ENCODE results near the gene MPRIP. TPM values are rescaled to one million over a fixed set of nuclear protein-coding genes. Genes with fewer than 3 reads are reported as not detected.

The MPRIP gene
- total RNA-seq, 1 donor, result 62.9 TPM

- Histone ChIP-seq H3K4me3 (ENCODE audit: low read length) (no peak overlapping the region), H3K4me1 (ENCODE audit: insufficient read depth, low read length) (peaks cover 7% of the 10 kb centered on the region), H3K27me3 (ENCODE audit: insufficient read depth, low read length) (no peaks in the 10 kb centered on the region), H3K9me3 (ENCODE audit: low read depth, low read length) (no peaks in the 10 kb centered on the region)
Observed at GRCh38 chr17:17076066-17076465, 33.8 kb downstream of the MPRIP start.

GRCh38 chr17:17077101-17077500 lies 34.8 kb downstream of the MPRIP start:
- Histone ChIP-seq H3K9me3 (ENCODE audit: low read depth, low read length) (no peaks in the 10 kb centered on the region), H3K27me3 (ENCODE audit: insufficient read depth, low read length) (no peaks in the 10 kb centered on the region), H3K4me1 (ENCODE audit: insufficient read depth, low read length) (no peaks in the 10 kb centered on the region), H3K4me3 (ENCODE audit: low read length) (no peak overlapping the region)

- Histone ChIP-seq H3K4me1 (ENCODE audit: insufficient read depth, low read length) (no peaks in the 10 kb centered on the region), H3K27me3 (ENCODE audit: insufficient read depth, low read length) (no peaks in the 10 kb centered on the region)
Observed at GRCh38 chr17:17077861-17078732, 35.8 kb downstream of the MPRIP start.

GRCh38 chr17:17078832-17079231 lies 36.6 kb downstream of the MPRIP start:
- H3K4me3 ChIP-seq (ENCODE audit: low read length), result no peak overlapping the region
- no peaks in the 10 kb centered on the region for H3K4me1 ChIP-seq (ENCODE audit: insufficient read depth, low read length)
- H3K9me3 ChIP-seq (ENCODE audit: low read depth, low read length), result no peaks in the 10 kb centered on the region
- no peaks in the 10 kb centered on the region for H3K27me3 ChIP-seq (ENCODE audit: insufficient read depth, low read length)

More at GRCh38 chr17:17077861-17078732, 35.8 kb downstream of the MPRIP start:
- Histone ChIP-seq H3K9me3 (ENCODE audit: low read depth, low read length) (no peaks in the 10 kb centered on the region), H3K4me3 (ENCODE audit: low read length) (no peak overlapping the region)

GRCh38 chr17:17079336-17079735 lies 37.1 kb downstream of the MPRIP start:
- no peak overlapping the region for H3K4me3 ChIP-seq (ENCODE audit: low read length)
- H3K9me3 ChIP-seq (ENCODE audit: low read depth, low read length), result no peaks in the 10 kb centered on the region
- H3K4me1 ChIP-seq (ENCODE audit: insufficient read depth, low read length), result no peaks in the 10 kb centered on the region
- no peaks in the 10 kb centered on the region for H3K27me3 ChIP-seq (ENCODE audit: insufficient read depth, low read length)

GRCh38 chr17:17079761-17080160 lies 37.5 kb downstream of the MPRIP start:
- Histone ChIP-seq H3K27me3 (ENCODE audit: insufficient read depth, low read length) (no peaks in the 10 kb centered on the region), H3K4me1 (ENCODE audit: insufficient read depth, low read length) (no peaks in the 10 kb centered on the region), H3K9me3 (ENCODE audit: low read depth, low read length) (no peaks in the 10 kb centered on the region), H3K4me3 (ENCODE audit: low read length) (no peak overlapping the region)

DNA sequence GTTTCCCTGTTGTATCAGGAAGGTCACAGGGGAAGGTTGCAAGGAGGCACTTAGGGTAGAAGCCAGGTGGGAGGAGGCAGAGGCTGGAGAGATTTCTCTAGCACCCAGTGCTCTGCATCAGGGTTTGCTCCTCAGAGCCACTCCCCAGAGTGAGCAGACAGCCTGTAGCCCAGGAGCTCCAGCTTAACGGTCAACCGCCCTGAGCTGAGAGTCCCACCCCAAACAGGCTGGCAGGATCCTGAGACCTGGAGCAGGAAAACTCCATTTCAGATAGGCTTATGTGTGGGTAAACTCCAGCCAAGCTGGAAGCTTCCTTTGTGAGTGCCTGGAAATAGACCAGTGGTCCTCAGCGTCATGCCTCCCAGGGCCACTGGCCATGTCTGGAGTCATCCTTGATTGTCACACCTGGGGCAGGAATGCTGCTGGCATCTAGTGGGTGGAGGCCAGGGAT lies 37.9 kb downstream of the MPRIP start:
- H3K4me1 ChIP-seq (ENCODE audit: insufficient read depth, low read length), result no peaks in the 10 kb centered on the region
- no peaks in the 10 kb centered on the region for H3K27me3 ChIP-seq (ENCODE audit: insufficient read depth, low read length)
- no peak overlapping the region for H3K4me3 ChIP-seq (ENCODE audit: low read length)
- no peaks in the 10 kb centered on the region for H3K9me3 ChIP-seq (ENCODE audit: low read depth, low read length)

- Histone ChIP-seq H3K27me3 (ENCODE audit: insufficient read depth, low read length) (no peaks in the 10 kb centered on the region), H3K4me3 (ENCODE audit: low read length) (no peak overlapping the region), H3K4me1 (ENCODE audit: insufficient read depth, low read length) (no peaks in the 10 kb centered on the region), H3K9me3 (ENCODE audit: low read depth, low read length) (no peaks in the 10 kb centered on the region)
Observed at GRCh38 chr17:17080781-17081180, 38.5 kb downstream of the MPRIP start.

DNA sequence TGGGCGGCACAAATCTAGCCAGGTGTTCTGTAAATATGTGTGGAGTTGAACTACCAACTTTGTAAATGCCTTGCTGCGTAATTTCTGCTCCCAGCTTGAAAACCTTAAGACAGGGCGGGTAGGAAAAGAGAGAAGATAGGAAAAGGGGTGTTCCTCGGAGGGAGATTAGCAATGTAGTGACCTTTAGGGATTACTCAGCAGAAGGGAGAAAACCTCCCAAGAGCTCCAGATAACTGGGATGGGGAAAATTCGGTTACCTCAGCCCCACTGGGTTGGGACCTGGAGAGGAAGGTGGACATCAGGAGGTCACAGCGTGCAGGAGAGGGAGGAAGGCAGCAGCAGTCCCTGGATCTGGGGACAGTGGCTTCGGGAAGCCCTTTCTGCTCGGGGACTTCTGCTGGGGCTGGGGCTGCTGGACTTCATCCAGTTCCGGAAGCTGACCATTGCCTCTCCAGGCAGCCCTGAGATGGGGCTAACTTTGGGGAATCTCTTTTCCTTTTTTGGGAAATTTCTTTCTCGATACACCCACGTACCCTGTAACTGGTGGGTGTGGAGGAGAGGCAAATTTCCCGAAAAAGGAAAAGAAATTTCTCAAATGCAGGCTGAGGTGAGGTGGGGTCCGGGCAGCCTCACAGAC lies 39.2 kb downstream of the MPRIP start:
- Histone ChIP-seq H3K9me3 (ENCODE audit: low read depth, low read length) (no peaks in the 10 kb centered on the region), H3K27me3 (ENCODE audit: insufficient read depth, low read length) (no peaks in the 10 kb centered on the region), H3K4me3 (ENCODE audit: low read length) (no peak overlapping the region), H3K4me1 (ENCODE audit: insufficient read depth, low read length) (no peaks in the 10 kb centered on the region)

GRCh38 chr17:17082878-17083277 lies 40.6 kb downstream of the MPRIP start:
- H3K27me3 ChIP-seq (ENCODE audit: insufficient read depth, low read length), result no peaks in the 10 kb centered on the region
- no peaks in the 10 kb centered on the region for H3K9me3 ChIP-seq (ENCODE audit: low read depth, low read length)
- H3K4me3 ChIP-seq (ENCODE audit: low read length), result no peak overlapping the region
- no peaks in the 10 kb centered on the region for H3K4me1 ChIP-seq (ENCODE audit: insufficient read depth, low read length)

GRCh38 chr17:17084317-17084835 lies 42.1 kb downstream of the MPRIP start:
- H3K27me3 ChIP-seq (ENCODE audit: insufficient read depth, low read length), result no peaks in the 10 kb centered on the region

DNA sequence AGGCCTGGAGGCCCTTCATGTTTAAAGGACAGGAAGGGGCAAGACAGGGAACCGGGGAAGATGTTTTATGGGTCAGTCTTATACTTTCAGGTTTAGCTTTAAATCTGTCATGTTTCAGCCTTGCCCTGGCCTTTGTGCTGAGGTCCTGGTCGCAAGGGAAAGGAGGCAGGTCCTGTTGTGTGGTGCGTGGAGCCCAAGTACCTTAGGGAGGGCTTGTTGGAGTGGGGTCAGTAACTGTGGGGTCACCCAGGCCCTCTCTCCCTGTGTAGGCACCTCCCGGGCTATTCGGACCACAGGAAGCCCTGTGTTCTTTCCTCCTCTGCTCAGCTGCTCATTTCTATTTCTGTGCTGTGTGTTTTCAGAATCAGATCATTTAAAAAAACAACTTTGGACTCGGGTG lies 42.7 kb downstream of the MPRIP start:
- Histone ChIP-seq H3K27me3 (ENCODE audit: insufficient read depth, low read length) (no peaks in the 10 kb centered on the region), H3K9me3 (ENCODE audit: low read depth, low read length) (no peaks in the 10 kb centered on the region), H3K4me1 (ENCODE audit: insufficient read depth, low read length) (peaks cover 3% of the 10 kb centered on the region), H3K4me3 (ENCODE audit: low read length) (no peak overlapping the region)

More at GRCh38 chr17:17084317-17084835, 42.1 kb downstream of the MPRIP start:
- H3K4me1 ChIP-seq (ENCODE audit: insufficient read depth, low read length), result peaks cover 3% of the 10 kb centered on the region
- no peak overlapping the region for H3K4me3 ChIP-seq (ENCODE audit: low read length)
- H3K9me3 ChIP-seq (ENCODE audit: low read depth, low read length), result no peaks in the 10 kb centered on the region

- Histone ChIP-seq H3K27me3 (ENCODE audit: insufficient read depth, low read length) (no peaks in the 10 kb centered on the region), H3K9me3 (ENCODE audit: low read depth, low read length) (no peaks in the 10 kb centered on the region), H3K4me3 (ENCODE audit: low read length) (no peak overlapping the region), H3K4me1 (ENCODE audit: insufficient read depth, low read length) (peaks cover 3% of the 10 kb centered on the region)
Observed at GRCh38 chr17:17086585-17086984, 44.3 kb downstream of the MPRIP start.

GRCh38 chr17:17087424-17088015 lies 45.3 kb downstream of the MPRIP start:
- Histone ChIP-seq H3K4me3 (ENCODE audit: low read length) (no peak overlapping the region), H3K4me1 (ENCODE audit: insufficient read depth, low read length) (peaks cover 3% of the 10 kb centered on the region), H3K9me3 (ENCODE audit: low read depth, low read length) (no peaks in the 10 kb centered on the region), H3K27me3 (ENCODE audit: insufficient read depth, low read length) (no peaks in the 10 kb centered on the region)

DNA sequence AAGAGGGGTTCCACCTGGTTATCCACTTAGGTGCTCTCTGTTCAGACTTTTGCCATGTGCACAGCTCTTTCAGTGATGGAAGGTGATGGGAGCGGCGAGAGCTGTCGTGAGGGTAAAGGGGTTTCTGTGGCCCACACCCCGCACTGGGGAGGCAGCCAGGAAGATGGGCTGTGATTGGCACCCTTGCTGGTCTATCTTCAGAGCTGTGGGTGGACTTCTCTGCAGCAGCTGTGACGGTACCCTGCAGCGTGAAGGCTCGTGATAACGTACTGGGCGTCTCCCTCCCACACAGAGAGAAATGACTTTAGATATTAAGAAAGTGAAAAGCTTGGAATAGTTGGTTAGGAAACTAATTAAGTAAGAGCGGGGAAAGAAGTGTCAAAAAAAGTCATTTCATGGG lies 45.8 kb downstream of the MPRIP start:
- Histone ChIP-seq H3K9me3 (ENCODE audit: low read depth, low read length) (no peaks in the 10 kb centered on the region), H3K4me1 (ENCODE audit: insufficient read depth, low read length) (peaks cover 3% of the 10 kb centered on the region), H3K27me3 (ENCODE audit: insufficient read depth, low read length) (no peaks in the 10 kb centered on the region), H3K4me3 (ENCODE audit: low read length) (no peak overlapping the region)

Data from mononuclear cell (primary cell).